Omental fat pad (tissue), 4 donors: ENCODE results near the gene RHEX. TPM values are rescaled to one million over a fixed set of nuclear protein-coding genes. Genes with fewer than 3 reads are reported as not detected.

ENCODE experiments used
- ATAC-seq: fragments of 150-250 bp; one replicate; pipeline ENCODE4 v1.9.1; 2016; ENCODE audit warnings: mild to moderate bottlenecking, moderate library complexity; ENCODE audit not compliant: low FRiP score
- DNase-seq: peaks from one replicate; pipeline ENCODE4 v3.0.0-alpha.2; 2019; ENCODE audit warnings: low spot score
- small RNA-seq: library from RNA; depleted of rRNA; stranded (forward); fragments of <200 nt; gene quantifications from one replicate; pipeline ENCODE3, GENCODE V24; 2016
- total RNA-seq, 4 donors: library from RNA; depleted of rRNA; stranded (reverse); fragments of >200 nt; gene quantifications; one replicate each; pipeline ENCODE4 v1.1.0, GENCODE V29; 2016
- TF ChIP-seq, protein P1 (sequence below), 3 donors: fragments of 450-650 bp; IDR thresholded peaks; one replicate each; pipeline ENCODE4 v1.5.1; 2016 to 2017; ENCODE audit warnings: antibody characterized with exemption in 3 of 3, mild to moderate bottlenecking in 3 of 3, moderate library complexity in 2 of 3

RHEX gene
- total RNA-seq, 4 donors from 2014 or later: 1.1 to 5.4 (median 1.8) TPM

DNA sequence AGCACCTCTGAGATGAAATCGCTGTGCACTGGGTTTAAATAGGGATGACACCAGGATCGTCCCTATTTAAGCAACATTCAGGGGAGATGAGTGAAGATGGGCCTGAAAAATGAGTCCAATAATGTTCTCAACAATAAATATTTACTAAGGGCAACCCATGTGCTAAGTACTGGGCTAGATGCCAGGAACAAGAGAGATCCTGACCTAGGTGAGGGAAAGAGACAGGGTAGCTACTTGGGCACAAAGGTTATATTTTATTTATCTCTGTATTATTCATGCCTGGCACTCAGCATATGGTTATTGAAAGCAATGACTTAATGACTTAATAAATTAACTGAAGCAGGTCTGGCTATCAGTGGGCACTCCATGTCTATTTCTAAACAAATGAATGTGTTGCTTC is 91.6 kb downstream of the RHEX start:
- DNase-seq (no peak), ATAC-seq (no peak)
- TF ChIP-seq, protein P1, sequence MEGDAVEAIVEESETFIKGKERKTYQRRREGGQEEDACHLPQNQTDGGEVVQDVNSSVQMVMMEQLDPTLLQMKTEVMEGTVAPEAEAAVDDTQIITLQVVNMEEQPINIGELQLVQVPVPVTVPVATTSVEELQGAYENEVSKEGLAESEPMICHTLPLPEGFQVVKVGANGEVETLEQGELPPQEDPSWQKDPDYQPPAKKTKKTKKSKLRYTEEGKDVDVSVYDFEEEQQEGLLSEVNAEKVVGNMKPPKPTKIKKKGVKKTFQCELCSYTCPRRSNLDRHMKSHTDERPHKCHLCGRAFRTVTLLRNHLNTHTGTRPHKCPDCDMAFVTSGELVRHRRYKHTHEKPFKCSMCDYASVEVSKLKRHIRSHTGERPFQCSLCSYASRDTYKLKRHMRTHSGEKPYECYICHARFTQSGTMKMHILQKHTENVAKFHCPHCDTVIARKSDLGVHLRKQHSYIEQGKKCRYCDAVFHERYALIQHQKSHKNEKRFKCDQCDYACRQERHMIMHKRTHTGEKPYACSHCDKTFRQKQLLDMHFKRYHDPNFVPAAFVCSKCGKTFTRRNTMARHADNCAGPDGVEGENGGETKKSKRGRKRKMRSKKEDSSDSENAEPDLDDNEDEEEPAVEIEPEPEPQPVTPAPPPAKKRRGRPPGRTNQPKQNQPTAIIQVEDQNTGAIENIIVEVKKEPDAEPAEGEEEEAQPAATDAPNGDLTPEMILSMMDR (IDR thresholded peaks at IDR 0.05): no peak

DNA sequence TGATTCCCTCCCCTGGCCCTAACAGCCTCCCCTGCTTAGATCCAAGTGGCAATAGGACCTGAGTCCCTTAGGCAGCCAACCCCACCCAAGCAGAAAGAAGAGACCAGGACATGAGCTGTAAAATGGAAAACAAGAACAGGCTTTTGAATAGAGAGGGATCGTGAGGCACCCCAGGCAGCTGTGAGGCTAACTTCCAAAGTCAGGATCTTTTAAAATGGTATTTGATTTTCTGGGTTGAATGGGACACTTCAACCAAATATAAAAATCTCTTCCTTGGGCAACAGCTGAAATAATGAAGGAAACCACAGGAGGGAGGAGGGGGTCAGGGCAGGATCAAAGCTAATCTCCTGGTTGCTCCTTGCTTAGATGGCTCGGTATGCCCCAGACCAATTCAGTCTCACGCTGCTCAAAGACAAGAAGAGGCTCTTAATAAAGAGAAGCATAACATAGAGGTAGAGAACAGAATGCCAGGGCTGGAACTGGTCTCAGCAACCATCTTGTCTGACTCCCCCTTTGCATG is 92.9 kb downstream of the RHEX start:
- no peak for ATAC-seq
- DNase-seq: no peak
- TF ChIP-seq, protein P1 (IDR thresholded peaks at IDR 0.05): no peak

Small RNA genes lying within 50 kb of the gene (small RNA-seq; reads per million reads assigned to genes)
- gene RF00271: not detected

Other genes with a start within 250 kb of the RHEX start
- 10 to 100 TPM; 15.3 to 33.1 (median 25.1) TPM for gene SLC41A1, start 240.0 kb upstream of the RHEX start, total RNA-seq
- under 1 TPM; 0.19 to 0.74 (median 0.50) TPM for gene PM20D1, start 203.0 kb upstream of the RHEX start, total RNA-seq
- gene SLC26A9, start 109.7 kb upstream of the RHEX start, total RNA-seq: under 1 TPM in 2 of 4 donors, not detected in 2; 0.24 to 0.37 TPM
- 10 to 100 TPM in 2 of 4 donors, 1 to 10 TPM in 2; 3.2 to 62.0 (median 16.6) TPM for gene RAB7B, start 49.8 kb upstream of the RHEX start, total RNA-seq
- not detected for gene CTSE, start 29.3 kb upstream of the RHEX start, total RNA-seq
- gene AVPR1B, start 64.2 kb downstream of the RHEX start, total RNA-seq: not detected
- 1 to 10 TPM; 1.6 to 8.4 (median 3.7) TPM for gene FAM72A, start 149.7 kb downstream of the RHEX start, total RNA-seq
- 100 to 1,000 TPM in 1 of 4 donors, 10 to 100 TPM in 3; 55.8 to 118 (median 67.3) TPM for gene SRGAP2, start 150.4 kb downstream of the RHEX start, total RNA-seq